Measurements from ENCODE around the gene ACER3.

DNA sequence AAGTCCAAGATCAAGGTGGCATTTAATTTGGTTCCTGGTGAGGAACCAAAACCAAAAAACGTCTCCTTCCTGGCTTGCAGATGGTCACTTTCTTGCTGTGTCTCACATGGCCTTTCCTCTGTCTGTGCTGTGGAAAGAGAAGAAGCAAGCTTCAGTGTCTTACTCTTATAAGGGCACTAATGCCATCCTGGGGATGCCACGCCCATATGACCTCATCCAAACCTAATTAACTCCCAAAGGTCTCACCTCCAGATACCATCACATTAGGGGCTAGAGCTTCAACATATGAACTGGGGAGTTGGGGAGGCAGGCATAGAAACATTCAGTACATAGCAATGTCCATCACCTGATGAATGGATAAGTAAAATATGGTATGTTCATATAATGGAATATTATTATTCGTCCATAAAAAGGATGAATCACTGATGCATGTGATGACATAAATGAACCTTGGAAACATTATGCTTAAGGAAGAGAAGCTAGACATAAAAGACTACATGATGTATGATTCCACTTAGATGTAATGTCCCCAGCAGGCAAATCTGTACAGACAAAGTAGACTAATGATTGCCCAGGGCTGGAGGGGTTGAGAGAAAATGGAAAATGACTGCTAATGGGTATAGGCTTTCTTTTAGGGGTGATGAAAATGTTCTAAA, 94.9 kb downstream of the ACER3 start:
- TF ChIP-seq, protein P1, sequence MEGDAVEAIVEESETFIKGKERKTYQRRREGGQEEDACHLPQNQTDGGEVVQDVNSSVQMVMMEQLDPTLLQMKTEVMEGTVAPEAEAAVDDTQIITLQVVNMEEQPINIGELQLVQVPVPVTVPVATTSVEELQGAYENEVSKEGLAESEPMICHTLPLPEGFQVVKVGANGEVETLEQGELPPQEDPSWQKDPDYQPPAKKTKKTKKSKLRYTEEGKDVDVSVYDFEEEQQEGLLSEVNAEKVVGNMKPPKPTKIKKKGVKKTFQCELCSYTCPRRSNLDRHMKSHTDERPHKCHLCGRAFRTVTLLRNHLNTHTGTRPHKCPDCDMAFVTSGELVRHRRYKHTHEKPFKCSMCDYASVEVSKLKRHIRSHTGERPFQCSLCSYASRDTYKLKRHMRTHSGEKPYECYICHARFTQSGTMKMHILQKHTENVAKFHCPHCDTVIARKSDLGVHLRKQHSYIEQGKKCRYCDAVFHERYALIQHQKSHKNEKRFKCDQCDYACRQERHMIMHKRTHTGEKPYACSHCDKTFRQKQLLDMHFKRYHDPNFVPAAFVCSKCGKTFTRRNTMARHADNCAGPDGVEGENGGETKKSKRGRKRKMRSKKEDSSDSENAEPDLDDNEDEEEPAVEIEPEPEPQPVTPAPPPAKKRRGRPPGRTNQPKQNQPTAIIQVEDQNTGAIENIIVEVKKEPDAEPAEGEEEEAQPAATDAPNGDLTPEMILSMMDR (IDR thresholded peaks at IDR 0.05), result no peak
- TF ChIP-seq POLR2A (IDR thresholded peaks at IDR 0.05) (no peak), EP300 (IDR thresholded peaks at IDR 0.05) (no peak)
